Right kidney (tissue), 1 donor: Measurements from ENCODE around the gene NYAP2.

Experiments
- DNase-seq: peaks from one replicate; pipeline ENCODE4 v3.0.0-alpha.2; 2016

NYAP2 gene

GRCh38 chr2:225558399-225559071 lies 159.0 kb downstream of the NYAP2 start:
- no peak for DNase-seq

- DNase-seq: no peak
Observed at GRCh38 chr2:225559072-225559415, 159.5 kb downstream of the NYAP2 start.

- DNase-seq: no peak
Observed at GRCh38 chr2:225566798-225567197, 167.3 kb downstream of the NYAP2 start.

GRCh38 chr2:225569995-225570394 lies 170.5 kb downstream of the NYAP2 start:
- DNase-seq: no peak

- DNase-seq: no peak
Observed at GRCh38 chr2:225573603-225574002, 174.1 kb downstream of the NYAP2 start.

GRCh38 chr2:225574582-225575138 lies 175.2 kb downstream of the NYAP2 start:
- no peak for DNase-seq

- DNase-seq: no peak
Observed at GRCh38 chr2:225581135-225581534, 181.6 kb downstream of the NYAP2 start.

- DNase-seq: no peak
Observed at GRCh38 chr2:225581906-225582305, 182.4 kb downstream of the NYAP2 start.

GRCh38 chr2:225582355-225583116 lies 183.0 kb downstream of the NYAP2 start:
- DNase-seq: no peak

- no peak for DNase-seq
Observed at GRCh38 chr2:225584796-225585195, 185.3 kb downstream of the NYAP2 start.

- no peak for DNase-seq
Observed at GRCh38 chr2:225590932-225591331, 191.4 kb downstream of the NYAP2 start.

- DNase-seq: no peak
Observed at GRCh38 chr2:225597911-225598310, 198.4 kb downstream of the NYAP2 start.

- no peak for DNase-seq
Observed at GRCh38 chr2:225598426-225598825, 198.9 kb downstream of the NYAP2 start.

- no peak for DNase-seq
Observed at GRCh38 chr2:225598897-225599296, 199.4 kb downstream of the NYAP2 start.

- DNase-seq: no peak
Observed at GRCh38 chr2:225599856-225600255, 200.3 kb downstream of the NYAP2 start.

- DNase-seq: no peak
Observed at GRCh38 chr2:225600444-225600843, 200.9 kb downstream of the NYAP2 start.

- DNase-seq: no peak
Observed at GRCh38 chr2:225600865-225601264, 201.4 kb downstream of the NYAP2 start.

- no peak for DNase-seq
Observed at GRCh38 chr2:225602205-225602604, 202.7 kb downstream of the NYAP2 start.

- no peak for DNase-seq
Observed at GRCh38 chr2:225608136-225608535, 208.6 kb downstream of the NYAP2 start.

GRCh38 chr2:225612636-225613035 lies 213.1 kb downstream of the NYAP2 start:
- DNase-seq: no peak

GRCh38 chr2:225614915-225615314 lies 215.4 kb downstream of the NYAP2 start:
- DNase-seq: no peak

- DNase-seq: no peak
Observed at GRCh38 chr2:225615514-225615913, 216.0 kb downstream of the NYAP2 start.

GRCh38 chr2:225616372-225616771 lies 216.9 kb downstream of the NYAP2 start:
- no peak for DNase-seq

GRCh38 chr2:225616848-225617247 lies 217.3 kb downstream of the NYAP2 start:
- no peak for DNase-seq
